Karpas-422 (cell line): ENCODE data around the gene CSNK2A1. TPM values are rescaled to one million over a fixed set of nuclear protein-coding genes. Genes with fewer than 3 reads are reported as not detected.
"Not testable (repeated sequence)": the region's sequence is repeated elsewhere in the genome, so short reads cannot be mapped to it uniquely, and the experiment has no call there.

ENCODE experiments used
- DNase-seq: peaks from one replicate; pipeline ENCODE4 v3.0.0-alpha.2; 2015
- H2AFZ ChIP-seq: fragments of 200-600 bp; sonication (generic); 2 replicates; pipeline ENCODE4 v1.6.1; 2014; ENCODE audit warnings: antibody characterized with exemption, low read length, mixed read lengths
- H3K27ac ChIP-seq: fragments of 200-600 bp; sonication (generic); 2 replicates; pipeline ENCODE4 v1.5.1; 2014; ENCODE audit warnings: mild to moderate bottlenecking, low read length, moderate library complexity
- H3K27me3 ChIP-seq: fragments of 200-600 bp; sonication (generic); 2 replicates; pipeline ENCODE4 v1.6.1; 2014; ENCODE audit warnings: low read length, mixed read lengths
- H3K36me3 ChIP-seq: fragments of 200-600 bp; sonication (generic); 2 replicates; pipeline ENCODE4 v1.6.1; 2014; ENCODE audit warnings: low read length, mixed read lengths; ENCODE audit not compliant: insufficient read depth
- H3K4me1 ChIP-seq: fragments of 200-600 bp; sonication (generic); 2 replicates; pipeline ENCODE4 v1.6.1; 2014; ENCODE audit warnings: mild to moderate bottlenecking, low read length, mixed read lengths
- H3K4me2 ChIP-seq: fragments of 200-600 bp; sonication (generic); 2 replicates; pipeline ENCODE4 v1.6.1; 2014; ENCODE audit warnings: low read length, low read depth, mild to moderate bottlenecking; ENCODE audit not compliant: poor library complexity, severe bottlenecking
- H3K4me3 ChIP-seq: fragments of 200-600 bp; sonication (generic); 2 replicates; pipeline ENCODE4 v1.5.1; 2014; ENCODE audit warnings: mild to moderate bottlenecking, antibody characterized with exemption, low read length, mixed read lengths
- H3K79me2 ChIP-seq: fragments of 200-600 bp; sonication (generic); 2 replicates; pipeline ENCODE4 v1.6.1; 2014; ENCODE audit warnings: mild to moderate bottlenecking, low read length, mixed read lengths
- H3K9ac ChIP-seq: fragments of 200-600 bp; sonication (generic); 2 replicates; pipeline ENCODE4 v1.6.0; 2014; ENCODE audit warnings: low read length
- H3K9me2 ChIP-seq: fragments of 200-600 bp; sonication (generic), shearing (Covaris generic); replicated peaks from 2 replicates; pipeline ENCODE4 v1.6.0; 2014; ENCODE audit warnings: mild to moderate bottlenecking, low read length, moderate library complexity; ENCODE audit not compliant: insufficient read depth
- H3K9me3 ChIP-seq: fragments of 300-700, 200-600 bp; sonication (generic); 2 replicates; pipeline ENCODE4 v1.6.1; 2014; ENCODE audit warnings: low read length, mixed read lengths
- H4K20me1 ChIP-seq: fragments of 200-600 bp; sonication (generic); 2 replicates; pipeline ENCODE4 v1.6.1; 2014; ENCODE audit warnings: mild to moderate bottlenecking, antibody characterized with exemption, low read length, low read depth; ENCODE audit not compliant: insufficient read depth
- total RNA-seq: library from RNA; depleted of rRNA; stranded (reverse); fragments of >200 nt; shearing (Covaris generic); gene quantifications from 2 replicates; pipeline ENCODE4 v1.2.3, GENCODE V29; 2014; ENCODE audit warnings: low replicate concordance

CSNK2A1 gene
- total RNA-seq, 1 experiment from 2014 or later: 148 TPM

- Histone ChIP-seq H3K4me1 (no peaks in the 10 kb centered on the region), H3K9me3 (no peaks in the 10 kb centered on the region), H3K27ac (no peak overlapping the region), H3K4me2 (no peak overlapping the region), H2AFZ (no peak overlapping the region), H3K27me3 (no peaks in the 10 kb centered on the region), H3K9me2 (no peaks in the 10 kb centered on the region), H3K36me3 (peaks cover 46% of the 10 kb centered on the region), H3K79me2 (no peaks in the 10 kb centered on the region), H3K9ac (no peak overlapping the region), H3K4me3 (no peak overlapping the region), H4K20me1 (no peaks in the 10 kb centered on the region)
- no peak for DNase-seq
Observed at GRCh38 chr20:483815-484644, 59.6 kb downstream of the CSNK2A1 start.

GRCh38 chr20:481167-481566 lies 62.4 kb downstream of the CSNK2A1 start:
- H3K4me2 ChIP-seq: no peak overlapping the region
- peaks cover 33% of the 10 kb centered on the region for H3K36me3 ChIP-seq
- no peak overlapping the region for H3K9ac ChIP-seq
- no peak overlapping the region for H3K4me3 ChIP-seq
- no peaks in the 10 kb centered on the region for H3K9me2 ChIP-seq
- H3K27me3 ChIP-seq: no peaks in the 10 kb centered on the region
- H3K27ac ChIP-seq: no peak overlapping the region
- H3K9me3 ChIP-seq: no peaks in the 10 kb centered on the region
- no peak overlapping the region for H2AFZ ChIP-seq
- no peaks in the 10 kb centered on the region for H3K79me2 ChIP-seq
- no peak for DNase-seq
- H3K4me1 ChIP-seq: no peaks in the 10 kb centered on the region
- 0 out of 2 replicates have a peak, but pooled peaks cover 4% of the 10 kb centered on the region for H4K20me1 ChIP-seq

- Histone ChIP-seq H3K9me2 (no peaks in the 10 kb centered on the region), H3K27me3 (no peaks in the 10 kb centered on the region), H4K20me1 (0 out of 2 replicates have a peak, but pooled peaks cover 4% of the 10 kb centered on the region), H3K36me3 (peaks cover 31% of the 10 kb centered on the region), H3K27ac (no peak overlapping the region), H3K4me2 (no peak overlapping the region), H3K79me2 (no peaks in the 10 kb centered on the region), H3K4me3 (no peak overlapping the region), H3K9ac (no peak overlapping the region), H3K4me1 (no peaks in the 10 kb centered on the region), H3K9me3 (no peaks in the 10 kb centered on the region), H2AFZ (no peak overlapping the region)
- DNase-seq: no peak
Observed at GRCh38 chr20:480044-480443, 63.5 kb downstream of the CSNK2A1 start.

- peaks cover 30% of the 10 kb centered on the region for H3K36me3 ChIP-seq
- no peak overlapping the region for H3K4me2 ChIP-seq
Observed at GRCh38 chr20:479487-479886, 64.1 kb downstream of the CSNK2A1 start.

GRCh38 chr20:478949-479429 lies 64.6 kb downstream of the CSNK2A1 start:
- no peak overlapping the region for H3K4me2 ChIP-seq
- no peaks in the 10 kb centered on the region for H3K9me2 ChIP-seq
- no peak overlapping the region for H2AFZ ChIP-seq
- no peak overlapping the region for H3K4me3 ChIP-seq
- peak; percentile 90 for DNase-seq
- H3K27me3 ChIP-seq: no peaks in the 10 kb centered on the region
- H3K36me3 ChIP-seq: peaks cover 30% of the 10 kb centered on the region
- no peak overlapping the region for H3K27ac ChIP-seq
- H3K4me1 ChIP-seq: no peaks in the 10 kb centered on the region
- H3K79me2 ChIP-seq: no peaks in the 10 kb centered on the region
- H4K20me1 ChIP-seq: 0 out of 2 replicates have a peak, but pooled peaks cover 4% of the 10 kb centered on the region
- no peak overlapping the region for H3K9ac ChIP-seq
- H3K9me3 ChIP-seq: no peaks in the 10 kb centered on the region

More at GRCh38 chr20:479487-479886, 64.1 kb downstream of the CSNK2A1 start:
- no peaks in the 10 kb centered on the region for H3K27me3 ChIP-seq
- no peaks in the 10 kb centered on the region for H3K9me2 ChIP-seq
- no peak overlapping the region for H3K9ac ChIP-seq
- 0 out of 2 replicates have a peak, but pooled peaks cover 4% of the 10 kb centered on the region for H4K20me1 ChIP-seq
- no peaks in the 10 kb centered on the region for H3K9me3 ChIP-seq
- no peak overlapping the region for H2AFZ ChIP-seq
- no peak overlapping the region for H3K27ac ChIP-seq
- H3K4me3 ChIP-seq: no peak overlapping the region
- H3K79me2 ChIP-seq: no peaks in the 10 kb centered on the region
- no peak for DNase-seq
- H3K4me1 ChIP-seq: no peaks in the 10 kb centered on the region

- 0 out of 2 replicates have a peak, but pooled peaks cover 4% of the 10 kb centered on the region for H4K20me1 ChIP-seq
- H3K9ac ChIP-seq: no peak overlapping the region
- H2AFZ ChIP-seq: no peak overlapping the region
- no peaks in the 10 kb centered on the region for H3K79me2 ChIP-seq
- H3K27ac ChIP-seq: no peak overlapping the region
- no peaks in the 10 kb centered on the region for H3K9me3 ChIP-seq
- H3K4me2 ChIP-seq: no peak overlapping the region
- no peaks in the 10 kb centered on the region for H3K27me3 ChIP-seq
- no peak for DNase-seq
- no peaks in the 10 kb centered on the region for H3K4me1 ChIP-seq
- no peaks in the 10 kb centered on the region for H3K9me2 ChIP-seq
- peaks cover 30% of the 10 kb centered on the region for H3K36me3 ChIP-seq
- H3K4me3 ChIP-seq: no peak overlapping the region
Observed at GRCh38 chr20:478010-478948, 65.3 kb downstream of the CSNK2A1 start.

GRCh38 chr20:476561-477249 lies 66.9 kb downstream of the CSNK2A1 start:
- not testable (repeated sequence) for H3K79me2 ChIP-seq, H3K4me1 ChIP-seq, H3K27ac ChIP-seq, H3K9ac ChIP-seq, H3K27me3 ChIP-seq, DNase-seq, H2AFZ ChIP-seq, H3K4me2 ChIP-seq, H3K9me2 ChIP-seq, H3K9me3 ChIP-seq, H3K4me3 ChIP-seq, H4K20me1 ChIP-seq
- peaks cover 27% of the 10 kb centered on the region for H3K36me3 ChIP-seq
